HUES6 (cell line): ENCODE data around the gene OSBPL2.

Experiments
- H3K27ac ChIP-seq: 2 replicates; pipeline ENCODE4 v1.7.0; 2013; ENCODE audit warnings: low read depth, mild to moderate bottlenecking, low read length, inconsistent platforms
- H3K27me3 ChIP-seq: 2 replicates; pipeline ENCODE4 v1.6.1; 2013; ENCODE audit warnings: low read length; ENCODE audit not compliant: control insufficient read depth, insufficient read depth
- H3K36me3 ChIP-seq: 2 replicates; pipeline ENCODE4 v1.6.1; 2013; ENCODE audit warnings: low read length; ENCODE audit not compliant: control insufficient read depth, insufficient read depth
- H3K4me1 ChIP-seq: 2 replicates; pipeline ENCODE4 v1.6.1; 2013; ENCODE audit warnings: low read length; ENCODE audit not compliant: control insufficient read depth, insufficient read depth
- H3K4me3 ChIP-seq: 2 replicates; pipeline ENCODE4 v1.5.1; 2013; ENCODE audit warnings: low read depth, low read length
- H3K9ac ChIP-seq: one replicate; pipeline ENCODE4 v1.6.1; 2013; ENCODE audit warnings: mild to moderate bottlenecking, low read length
- H3K9me3 ChIP-seq: 2 replicates; pipeline ENCODE4 v1.6.1; 2013; ENCODE audit warnings: low read depth, low read length; ENCODE audit not compliant: control insufficient read depth, insufficient read depth

The OSBPL2 gene

GRCh38 chr20:62230696-62231095, 7.6 kb upstream of the OSBPL2 start:
- Histone ChIP-seq H3K9me3 (no peaks in the 10 kb centered on the region), H3K36me3 (no peaks in the 10 kb centered on the region), H3K27me3 (peaks cover 22% of the 10 kb centered on the region; the same call in 1 of the 2 replicates), H3K9ac (no peak overlapping the region), H3K27ac (no peak overlapping the region), H3K4me1 (no peaks in the 10 kb centered on the region), H3K4me3 (no peak overlapping the region)

- Histone ChIP-seq H3K9me3 (no peaks in the 10 kb centered on the region), H3K36me3 (no peaks in the 10 kb centered on the region), H3K27me3 (peaks cover 16% of the 10 kb centered on the region; the same call in 1 of the 2 replicates), H3K4me3 (no peak overlapping the region), H3K4me1 (0 out of 2 replicates have a peak, but pooled peaks cover 1% of the 10 kb centered on the region), H3K9ac (no peak overlapping the region), H3K27ac (no peak overlapping the region)
Observed at GRCh38 chr20:62231292-62231691, 7.0 kb upstream of the OSBPL2 start.

- 0 out of 2 replicates have a peak, but pooled peaks cover 3% of the 10 kb centered on the region for H3K4me1 ChIP-seq
- H3K27me3 ChIP-seq = peaks cover 9% of the 10 kb centered on the region; the same call in 1 of the 2 replicates
- no peak overlapping the region for H3K27ac ChIP-seq
- H3K9ac ChIP-seq = no peak overlapping the region
- no peaks in the 10 kb centered on the region for H3K36me3 ChIP-seq
- no peaks in the 10 kb centered on the region for H3K9me3 ChIP-seq
- H3K4me3 ChIP-seq = no peak overlapping the region
Observed at GRCh38 chr20:62232194-62232593, 6.1 kb upstream of the OSBPL2 start.

GRCh38 chr20:62232770-62233645, 5.3 kb upstream of the OSBPL2 start:
- H3K4me1 ChIP-seq = peaks cover 7% of the 10 kb centered on the region; the same call in 1 of the 2 replicates
- no peaks in the 10 kb centered on the region for H3K36me3 ChIP-seq
- peaks cover 9% of the 10 kb centered on the region; the same call in 1 of the 2 replicates for H3K27me3 ChIP-seq
- no peak overlapping the region for H3K4me3 ChIP-seq
- no peak overlapping the region for H3K27ac ChIP-seq
- no peaks in the 10 kb centered on the region for H3K9me3 ChIP-seq
- no peak overlapping the region for H3K9ac ChIP-seq

- no peak overlapping the region for H3K9ac ChIP-seq
- no peak overlapping the region for H3K27ac ChIP-seq
- no peaks in the 10 kb centered on the region for H3K36me3 ChIP-seq
- peaks cover 9% of the 10 kb centered on the region; the same call in 1 of the 2 replicates for H3K27me3 ChIP-seq
- H3K4me3 ChIP-seq = no peak overlapping the region
- H3K4me1 ChIP-seq = peaks cover 7% of the 10 kb centered on the region; the same call in 1 of the 2 replicates
- H3K9me3 ChIP-seq = no peaks in the 10 kb centered on the region
Observed at GRCh38 chr20:62233684-62234083, 4.6 kb upstream of the OSBPL2 start.

GRCh38 chr20:62234339-62234738, 4.0 kb upstream of the OSBPL2 start:
- peaks cover 9% of the 10 kb centered on the region; the same call in 1 of the 2 replicates for H3K27me3 ChIP-seq
- no peak overlapping the region for H3K27ac ChIP-seq
- H3K9me3 ChIP-seq = no peaks in the 10 kb centered on the region
- H3K36me3 ChIP-seq = no peaks in the 10 kb centered on the region
- no peak overlapping the region for H3K9ac ChIP-seq
- peaks cover 11% of the 10 kb centered on the region for H3K4me1 ChIP-seq
- H3K4me3 ChIP-seq = no peak overlapping the region

- peaks cover 15% of the 10 kb centered on the region for H3K4me1 ChIP-seq
Observed at GRCh38 chr20:62235001-62235776, 3.1 kb upstream of the OSBPL2 start.

GRCh38 chr20:62235777-62236157, 2.6 kb upstream of the OSBPL2 start:
- Histone ChIP-seq H3K4me1 (peaks cover 15% of the 10 kb centered on the region), H3K27me3 (peaks cover 9% of the 10 kb centered on the region; the same call in 1 of the 2 replicates), H3K27ac (no peak overlapping the region), H3K9me3 (no peaks in the 10 kb centered on the region), H3K9ac (no peak overlapping the region), H3K4me3 (no peak overlapping the region), H3K36me3 (no peaks in the 10 kb centered on the region)

More at GRCh38 chr20:62235001-62235776, 3.1 kb upstream of the OSBPL2 start:
- Histone ChIP-seq H3K4me3 (no peak overlapping the region), H3K27me3 (peaks cover 9% of the 10 kb centered on the region; the same call in 1 of the 2 replicates), H3K27ac (no peak overlapping the region), H3K9ac (no peak overlapping the region), H3K9me3 (no peaks in the 10 kb centered on the region), H3K36me3 (no peaks in the 10 kb centered on the region)

GRCh38 chr20:62236200-62236599, 2.1 kb upstream of the OSBPL2 start:
- Histone ChIP-seq H3K9ac (no peak overlapping the region), H3K4me1 (peaks cover 15% of the 10 kb centered on the region), H3K27me3 (peaks cover 5% of the 10 kb centered on the region; the same call in 1 of the 2 replicates), H3K27ac (no peak overlapping the region), H3K9me3 (no peaks in the 10 kb centered on the region), H3K36me3 (no peaks in the 10 kb centered on the region), H3K4me3 (no peak overlapping the region)

GRCh38 chr20:62236766-62237513, 1.4 kb upstream of the OSBPL2 start:
- Histone ChIP-seq H3K4me1 (peaks cover 15% of the 10 kb centered on the region), H3K27ac (no peak overlapping the region), H3K27me3 (no peaks in the 10 kb centered on the region), H3K9ac (no peak overlapping the region), H3K4me3 (no peak overlapping the region), H3K36me3 (peaks cover 3% of the 10 kb centered on the region; the same call in 1 of the 2 replicates), H3K9me3 (no peaks in the 10 kb centered on the region)
